ENCODE data around the gene RANBP17.
A peak's percentile ranks its signal among the peaks of the same experiment; 100 is the strongest.

GRCh38 chr5:171299851-171300250 lies 438.0 kb downstream of the RANBP17 start:
- TF ChIP-seq ISL1 (CRISPR knock-in tag; IDR thresholded peaks at IDR 0.05) (0 out of 2 replicates have a peak, but pooled peaks have one; percentile 13), TOX (CRISPR knock-in tag; IDR thresholded peaks at IDR 0.05; ENCODE audit: borderline replicate concordance) (no peak), ARNTL (CRISPR knock-in tag; IDR thresholded peaks at IDR 0.05; ENCODE audit: borderline replicate concordance, low read depth) (no peak), ZFP3 (CRISPR knock-in tag; IDR thresholded peaks at IDR 0.05) (no peak), BACH2 (CRISPR knock-in tag; IDR thresholded peaks at IDR 0.05; ENCODE audit: borderline replicate concordance) (no peak), CSDC2 (CRISPR knock-in tag; IDR thresholded peaks at IDR 0.05) (no peak), TCF4 (CRISPR knock-in tag; IDR thresholded peaks at IDR 0.05; ENCODE audit: borderline replicate concordance) (no peak), PATZ1 (CRISPR knock-in tag; IDR thresholded peaks at IDR 0.05; ENCODE audit: borderline replicate concordance) (no peak), RARB (CRISPR knock-in tag; IDR thresholded peaks at IDR 0.05) (no peak), ZFP30 (CRISPR knock-in tag; IDR thresholded peaks at IDR 0.05) (no peak), POU6F1 (CRISPR knock-in tag; IDR thresholded peaks at IDR 0.05; ENCODE audit: borderline replicate concordance, low read depth) (no peak), CSRNP3 (CRISPR knock-in tag; IDR thresholded peaks at IDR 0.05) (no peak), OSR1 (CRISPR knock-in tag; IDR thresholded peaks at IDR 0.05) (no peak)

Measured in SK-N-SH treated with all-trans-retinoic acid at 6 μM for 48 hours (cell line).